ENCODE measurements around the gene STAC3. TPM values are rescaled to one million over a fixed set of nuclear protein-coding genes. Genes with fewer than 3 reads are reported as not detected.

STAC3 gene
- polyA plus RNA-seq, 2 of the 4 experiments (the other 2 are of a cell fraction), result 0.40 to 0.43 TPM

DNA sequence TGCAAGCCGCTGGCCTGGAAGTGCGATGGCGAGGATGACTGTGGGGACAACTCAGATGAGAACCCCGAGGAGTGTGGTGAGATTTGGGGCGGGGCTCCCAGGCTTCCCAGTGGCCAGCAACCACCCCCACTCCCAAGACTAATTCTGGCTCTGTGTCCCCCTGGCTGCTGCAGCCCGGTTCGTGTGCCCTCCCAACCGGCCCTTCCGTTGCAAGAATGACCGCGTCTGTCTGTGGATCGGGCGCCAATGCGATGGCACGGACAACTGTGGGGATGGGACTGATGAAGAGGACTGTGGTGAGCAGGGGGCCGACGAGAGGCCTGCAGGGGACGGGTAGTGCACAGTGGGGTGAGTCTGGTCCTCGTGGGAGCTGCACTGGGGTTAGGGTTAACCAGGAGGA is 46.5 kb downstream of the STAC3 start:
- FAIRE-seq (no peak), ATAC-seq (no peak), DNase-seq (ENCODE audit: low read depth in 1 of 2, low spot score in 1 of 2) (no peak)
- WGBS (ENCODE audit: missing lambda C conversion rate), result 80% methylated on average over 14 of the region's 19 CpGs
- Histone ChIP-seq H3K27ac (no peak overlapping the region), H3K4me3 (no peak overlapping the region), H3K9me3 (no peaks in the 10 kb centered on the region), H3K4me2 (no peak overlapping the region), H3K4me1 (no peaks in the 10 kb centered on the region)
- ChIA-PET POLR2A (no interaction called here), CTCF (interaction anchor here (1.9 kb wide), 1 partner anchor 10 kb away, joined by 7 read pairs; no protein-coding TSS in a partner anchor)
- TF ChIP-seq, protein P1, sequence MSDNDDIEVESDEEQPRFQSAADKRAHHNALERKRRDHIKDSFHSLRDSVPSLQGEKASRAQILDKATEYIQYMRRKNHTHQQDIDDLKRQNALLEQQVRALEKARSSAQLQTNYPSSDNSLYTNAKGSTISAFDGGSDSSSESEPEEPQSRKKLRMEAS (IDR thresholded peaks at IDR 0.05), result no peak
- no peak for TF ChIP-seq NFE2L2 (conservative IDR thresholded peaks at IDR 0.05; ENCODE audit: low read length)
- no peak for TF ChIP-seq MAZ (IDR thresholded peaks at IDR 0.05; ENCODE audit: borderline replicate concordance, low read depth, low read length)
- TF ChIP-seq CBX2 (IDR thresholded peaks at IDR 0.05; ENCODE audit: borderline replicate concordance, low read depth), result no peak
- TF ChIP-seq CHD2 (IDR thresholded peaks at IDR 0.05; ENCODE audit: low read length, partially characterized antibody), result no peak
- TF ChIP-seq HOXA7 (CRISPR knock-in tag; IDR thresholded peaks at IDR 0.05), result no peak
- TF ChIP-seq, protein P2, sequence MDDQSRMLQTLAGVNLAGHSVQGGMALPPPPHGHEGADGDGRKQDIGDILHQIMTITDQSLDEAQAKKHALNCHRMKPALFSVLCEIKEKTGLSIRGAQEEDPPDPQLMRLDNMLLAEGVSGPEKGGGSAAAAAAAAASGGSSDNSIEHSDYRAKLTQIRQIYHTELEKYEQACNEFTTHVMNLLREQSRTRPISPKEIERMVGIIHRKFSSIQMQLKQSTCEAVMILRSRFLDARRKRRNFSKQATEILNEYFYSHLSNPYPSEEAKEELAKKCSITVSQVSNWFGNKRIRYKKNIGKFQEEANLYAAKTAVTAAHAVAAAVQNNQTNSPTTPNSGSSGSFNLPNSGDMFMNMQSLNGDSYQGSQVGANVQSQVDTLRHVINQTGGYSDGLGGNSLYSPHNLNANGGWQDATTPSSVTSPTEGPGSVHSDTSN (IDR thresholded peaks at IDR 0.05), result no peak
- TF ChIP-seq, protein P3, sequence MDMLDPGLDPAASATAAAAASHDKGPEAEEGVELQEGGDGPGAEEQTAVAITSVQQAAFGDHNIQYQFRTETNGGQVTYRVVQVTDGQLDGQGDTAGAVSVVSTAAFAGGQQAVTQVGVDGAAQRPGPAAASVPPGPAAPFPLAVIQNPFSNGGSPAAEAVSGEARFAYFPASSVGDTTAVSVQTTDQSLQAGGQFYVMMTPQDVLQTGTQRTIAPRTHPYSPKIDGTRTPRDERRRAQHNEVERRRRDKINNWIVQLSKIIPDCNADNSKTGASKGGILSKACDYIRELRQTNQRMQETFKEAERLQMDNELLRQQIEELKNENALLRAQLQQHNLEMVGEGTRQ (IDR thresholded peaks at IDR 0.05), result no peak
- TF ChIP-seq RNF2 (IDR thresholded peaks at IDR 0.05; ENCODE audit: borderline replicate concordance, low read depth), result no peak
- TF ChIP-seq, protein P4, sequence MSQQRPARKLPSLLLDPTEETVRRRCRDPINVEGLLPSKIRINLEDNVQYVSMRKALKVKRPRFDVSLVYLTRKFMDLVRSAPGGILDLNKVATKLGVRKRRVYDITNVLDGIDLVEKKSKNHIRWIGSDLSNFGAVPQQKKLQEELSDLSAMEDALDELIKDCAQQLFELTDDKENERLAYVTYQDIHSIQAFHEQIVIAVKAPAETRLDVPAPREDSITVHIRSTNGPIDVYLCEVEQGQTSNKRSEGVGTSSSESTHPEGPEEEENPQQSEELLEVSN (IDR thresholded peaks at IDR 0.05; ENCODE audit: borderline replicate concordance, low read depth), result no peak
- TF ChIP-seq ZSCAN20 (CRISPR knock-in tag; IDR thresholded peaks at IDR 0.05), result no peak
- TF ChIP-seq RAD21 (conservative IDR thresholded peaks at IDR 0.05 in 1 of 2, IDR thresholded peaks at IDR 0.05 in 1 of 2), result no peak
- TF ChIP-seq BHLHE40 (IDR thresholded peaks at IDR 0.05; ENCODE audit: low read depth, low read length), result no peak
- TF ChIP-seq TP53 (CRISPR knock-in tag; IDR thresholded peaks at IDR 0.05), result no peak
- no peak for TF ChIP-seq MAFK (IDR thresholded peaks at IDR 0.05; ENCODE audit: partially characterized antibody)
- TF ChIP-seq SMC3 (IDR thresholded peaks at IDR 0.05), result no peak
- TF ChIP-seq KDM5A (IDR thresholded peaks at IDR 0.05), result no peak

DNA sequence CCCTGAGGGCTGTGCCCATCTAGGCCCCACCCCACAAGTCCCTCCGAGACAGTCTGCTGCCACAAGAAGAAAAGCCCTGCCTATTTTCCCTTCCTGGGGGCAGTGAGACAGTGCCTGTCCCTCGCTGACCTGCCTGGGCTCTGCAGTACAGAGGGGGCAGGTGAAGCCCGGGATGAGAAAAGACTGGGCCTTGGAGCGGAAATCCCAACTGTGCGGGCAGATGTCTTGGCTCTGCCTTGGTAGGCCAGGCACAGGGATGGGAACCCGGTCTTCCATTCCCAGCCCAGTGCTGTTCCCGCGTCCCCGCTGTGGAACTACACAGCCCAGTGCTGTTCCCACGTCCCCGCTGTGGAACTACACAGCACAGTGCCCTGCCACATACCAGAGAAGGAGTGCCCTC is 47.2 kb downstream of the STAC3 start:
- Histone ChIP-seq H3K4me1 (no peaks in the 10 kb centered on the region), H3K27ac (no peak overlapping the region), H3K9me3 (no peaks in the 10 kb centered on the region), H3K4me3 (no peak overlapping the region), H3K4me2 (no peak overlapping the region)
- DNase-seq (ENCODE audit: low read depth in 1 of 2, low spot score in 1 of 2), result no peak
- no peak for TF ChIP-seq CBX8 (IDR thresholded peaks at IDR 0.05)
- no peak for TF ChIP-seq ZNF302 (CRISPR knock-in tag; IDR thresholded peaks at IDR 0.05)
- no peak for TF ChIP-seq TP53 (CRISPR knock-in tag; IDR thresholded peaks at IDR 0.05)
- no peak for TF ChIP-seq FOSL2 (IDR thresholded peaks at IDR 0.05)
- no peak for TF ChIP-seq FOSL2 (CRISPR knock-in tag; IDR thresholded peaks at IDR 0.05)
- TF ChIP-seq EP300 (IDR thresholded peaks at IDR 0.05), result no peak
- TF ChIP-seq KDM1A (IDR thresholded peaks at IDR 0.05; ENCODE audit: low read depth), result no peak
- no peak for TF ChIP-seq KDM5A (IDR thresholded peaks at IDR 0.05)
- TF ChIP-seq CHD2 (IDR thresholded peaks at IDR 0.05; ENCODE audit: low read length, partially characterized antibody), result no peak
- TF ChIP-seq, protein P5, sequence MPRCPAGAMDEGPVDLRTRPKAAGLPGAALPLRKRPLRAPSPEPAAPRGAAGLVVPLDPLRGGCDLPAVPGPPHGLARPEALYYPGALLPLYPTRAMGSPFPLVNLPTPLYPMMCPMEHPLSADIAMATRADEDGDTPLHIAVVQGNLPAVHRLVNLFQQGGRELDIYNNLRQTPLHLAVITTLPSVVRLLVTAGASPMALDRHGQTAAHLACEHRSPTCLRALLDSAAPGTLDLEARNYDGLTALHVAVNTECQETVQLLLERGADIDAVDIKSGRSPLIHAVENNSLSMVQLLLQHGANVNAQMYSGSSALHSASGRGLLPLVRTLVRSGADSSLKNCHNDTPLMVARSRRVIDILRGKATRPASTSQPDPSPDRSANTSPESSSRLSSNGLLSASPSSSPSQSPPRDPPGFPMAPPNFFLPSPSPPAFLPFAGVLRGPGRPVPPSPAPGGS (IDR thresholded peaks at IDR 0.05), result no peak
- TF ChIP-seq, protein P2 (IDR thresholded peaks at IDR 0.05), result no peak
- TF ChIP-seq, protein P1 (IDR thresholded peaks at IDR 0.05), result no peak
- no peak for TF ChIP-seq RFX5 (IDR thresholded peaks at IDR 0.05)
- no peak for TF ChIP-seq HOXB13 (CRISPR knock-in tag; IDR thresholded peaks at IDR 0.05; ENCODE audit: low read depth)
- no peak for TF ChIP-seq RNF2 (IDR thresholded peaks at IDR 0.05; ENCODE audit: borderline replicate concordance, low read depth)
- TF ChIP-seq CHD4 (IDR thresholded peaks at IDR 0.05; ENCODE audit: borderline replicate concordance), result no peak
- TF ChIP-seq NPAS2 (CRISPR knock-in tag; IDR thresholded peaks at IDR 0.05; ENCODE audit: borderline replicate concordance), result no peak
- no peak for TF ChIP-seq EHMT2 (IDR thresholded peaks at IDR 0.05; ENCODE audit: low read depth)
- TF ChIP-seq, protein P6, sequence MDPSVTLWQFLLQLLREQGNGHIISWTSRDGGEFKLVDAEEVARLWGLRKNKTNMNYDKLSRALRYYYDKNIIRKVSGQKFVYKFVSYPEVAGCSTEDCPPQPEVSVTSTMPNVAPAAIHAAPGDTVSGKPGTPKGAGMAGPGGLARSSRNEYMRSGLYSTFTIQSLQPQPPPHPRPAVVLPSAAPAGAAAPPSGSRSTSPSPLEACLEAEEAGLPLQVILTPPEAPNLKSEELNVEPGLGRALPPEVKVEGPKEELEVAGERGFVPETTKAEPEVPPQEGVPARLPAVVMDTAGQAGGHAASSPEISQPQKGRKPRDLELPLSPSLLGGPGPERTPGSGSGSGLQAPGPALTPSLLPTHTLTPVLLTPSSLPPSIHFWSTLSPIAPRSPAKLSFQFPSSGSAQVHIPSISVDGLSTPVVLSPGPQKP (IDR thresholded peaks at IDR 0.05; ENCODE audit: low read depth, low read length), result no peak
- WGBS (ENCODE audit: missing lambda C conversion rate), result 79% methylated on average over 11 of the region's 11 CpGs
- no peak for ATAC-seq
- FAIRE-seq, result no peak
- ChIA-PET CTCF (no interaction called here), POLR2A (no interaction called here)
